Rectal smooth muscle tissue (tissue), 1 donor: ENCODE results near the gene ATP2A3.
"Not testable (repeated sequence)": the region's sequence is repeated elsewhere in the genome, so short reads cannot be mapped to it uniquely, and the experiment has no call there.

Experiments
- H3K27ac ChIP-seq: one replicate; pipeline ENCODE4 v1.7.0; 2013; ENCODE audit warnings: low read depth, low read length, inconsistent platforms
- H3K27me3 ChIP-seq: one replicate; pipeline ENCODE4 v1.7.0; 2013; ENCODE audit warnings: low read length; ENCODE audit not compliant: control insufficient read depth, insufficient read depth
- H3K36me3 ChIP-seq: one replicate; pipeline ENCODE4 v1.7.0; 2013; ENCODE audit warnings: low read length; ENCODE audit not compliant: control insufficient read depth, insufficient read depth
- H3K4me1 ChIP-seq: one replicate; pipeline ENCODE4 v1.7.0; 2013; ENCODE audit warnings: low read length; ENCODE audit not compliant: control insufficient read depth, insufficient read depth
- H3K4me3 ChIP-seq: one replicate; pipeline ENCODE4 v1.7.0; 2013; ENCODE audit warnings: low read length
- H3K9ac ChIP-seq: one replicate; pipeline ENCODE4 v1.7.0; 2013; ENCODE audit warnings: low read length

The ATP2A3 gene

GRCh38 chr17:4003501-4004421 lies 39.5 kb upstream of the ATP2A3 start:
- Histone ChIP-seq H3K4me3 (no peak overlapping the region), H3K36me3 (peaks cover 24% of the 10 kb centered on the region), H3K27ac (no peak overlapping the region), H3K27me3 (no peaks in the 10 kb centered on the region), H3K4me1 (no peaks in the 10 kb centered on the region), H3K9ac (no peak overlapping the region)

- Histone ChIP-seq H3K27me3 (no peaks in the 10 kb centered on the region), H3K27ac (no peak overlapping the region), H3K9ac (no peak overlapping the region), H3K4me3 (no peak overlapping the region), H3K36me3 (peaks cover 20% of the 10 kb centered on the region), H3K4me1 (no peaks in the 10 kb centered on the region)
Measured at GRCh38 chr17:4003131-4003500, 38.9 kb upstream of the ATP2A3 start.

- Histone ChIP-seq H3K27ac (no peak overlapping the region), H3K9ac (no peak overlapping the region), H3K36me3 (peaks cover under 1% of the 10 kb centered on the region), H3K27me3 (no peaks in the 10 kb centered on the region), H3K4me1 (no peaks in the 10 kb centered on the region), H3K4me3 (no peak overlapping the region)
Measured at GRCh38 chr17:4001048-4001590, 36.9 kb upstream of the ATP2A3 start.

- Histone ChIP-seq H3K27me3 (no peaks in the 10 kb centered on the region), H3K27ac (no peak overlapping the region), H3K4me3 (no peak overlapping the region), H3K4me1 (no peaks in the 10 kb centered on the region), H3K9ac (no peak overlapping the region), H3K36me3 (no peaks in the 10 kb centered on the region)
Measured at GRCh38 chr17:3998436-3998835, 34.2 kb upstream of the ATP2A3 start.

GRCh38 chr17:3995067-3995466 lies 30.8 kb upstream of the ATP2A3 start:
- Histone ChIP-seq H3K36me3 (no peaks in the 10 kb centered on the region), H3K4me1 (no peaks in the 10 kb centered on the region), H3K27me3 (no peaks in the 10 kb centered on the region), H3K9ac (no peak overlapping the region), H3K4me3 (no peak overlapping the region), H3K27ac (no peak overlapping the region)

GRCh38 chr17:3994221-3994576 lies 30.0 kb upstream of the ATP2A3 start:
- H3K27me3 ChIP-seq, result no peaks in the 10 kb centered on the region
- H3K27ac ChIP-seq, result no peak overlapping the region
- H3K36me3 ChIP-seq, result no peaks in the 10 kb centered on the region
- H3K4me3 ChIP-seq, result no peak overlapping the region
- no peak overlapping the region for H3K9ac ChIP-seq
- H3K4me1 ChIP-seq, result no peaks in the 10 kb centered on the region

GRCh38 chr17:3993493-3994220 lies 29.4 kb upstream of the ATP2A3 start:
- Histone ChIP-seq H3K4me3 (no peak overlapping the region), H3K27me3 (no peaks in the 10 kb centered on the region), H3K4me1 (no peaks in the 10 kb centered on the region), H3K27ac (no peak overlapping the region), H3K36me3 (no peaks in the 10 kb centered on the region), H3K9ac (no peak overlapping the region)

GRCh38 chr17:3992370-3992769 lies 28.1 kb upstream of the ATP2A3 start:
- H3K4me3 ChIP-seq, result no peak overlapping the region
- H3K27ac ChIP-seq, result no peak overlapping the region
- H3K36me3 ChIP-seq, result no peaks in the 10 kb centered on the region
- no peaks in the 10 kb centered on the region for H3K27me3 ChIP-seq
- H3K4me1 ChIP-seq, result no peaks in the 10 kb centered on the region
- H3K9ac ChIP-seq, result no peak overlapping the region

- H3K27me3 ChIP-seq, H3K4me1 ChIP-seq, H3K9ac ChIP-seq, H3K36me3 ChIP-seq, H3K27ac ChIP-seq, H3K4me3 ChIP-seq: not testable (repeated sequence)
Measured at GRCh38 chr17:3991699-3992098, 27.5 kb upstream of the ATP2A3 start.

- Histone ChIP-seq H3K9ac (no peak overlapping the region), H3K27me3 (no peaks in the 10 kb centered on the region), H3K4me3 (no peak overlapping the region), H3K27ac (no peak overlapping the region), H3K4me1 (no peaks in the 10 kb centered on the region), H3K36me3 (no peaks in the 10 kb centered on the region)
Measured at GRCh38 chr17:3990386-3991127, 26.3 kb upstream of the ATP2A3 start.

- Histone ChIP-seq H3K9ac (no peak overlapping the region), H3K4me1 (no peaks in the 10 kb centered on the region), H3K27me3 (no peaks in the 10 kb centered on the region), H3K27ac (no peak overlapping the region), H3K36me3 (no peaks in the 10 kb centered on the region), H3K4me3 (no peak overlapping the region)
Measured at GRCh38 chr17:3989041-3989886, 25.0 kb upstream of the ATP2A3 start.
